Body of pancreas (tissue), 4 donors: Measurements from ENCODE around the gene UGT1A1. TPM values are rescaled to one million over a fixed set of nuclear protein-coding genes. Genes with fewer than 3 reads are reported as not detected.

Source experiments
- ATAC-seq: fragments of 150-250 bp; one replicate; pipeline ENCODE4 v1.9.1; 2016
- DNase-seq, 4 donors: peaks; one replicate each; pipeline ENCODE4 v3.0.0-alpha.2; 2019
- H3K27ac ChIP-seq, 4 donors: fragments of 200-600 bp; sonication (generic); 1 replicate in 3 of 4; 2 replicates in 1 of 4; pipeline versions ENCODE4 v1.5.1 to v1.6.1; 2016 to 2019; ENCODE audit warnings: mild to moderate bottlenecking in 1 of 4, mixed read lengths in 1 of 4, moderate library complexity in 1 of 4
- H3K27me3 ChIP-seq, 2 donors: fragments of 200-600 bp; sonication (generic); one replicate each; pipeline ENCODE4 v1.6.0; 2016; ENCODE audit warnings: mild to moderate bottlenecking in 1 of 2
- H3K36me3 ChIP-seq, 2 donors: fragments of 200-600 bp; sonication (generic); replicated peaks in 1 of 2; 2 replicates each; pipeline ENCODE4 v1.5.1; 2016; ENCODE audit warnings: low read depth in 2 of 2; ENCODE audit not compliant: insufficient read depth in 1 of 2
- H3K4me1 ChIP-seq: fragments of 200-600 bp; sonication (generic); one replicate; pipeline ENCODE4 v1.6.0; 2016
- H3K4me3 ChIP-seq, 2 donors: fragments of 200-600 bp; sonication (generic); 1 replicate in 1 of 2; 2 replicates in 1 of 2; pipeline ENCODE4 v1.5.1; 2016 to 2019
- H3K9me3 ChIP-seq, 3 donors: fragments of 200-600 bp; sonication (generic); 1 replicate in 2 of 3; 2 replicates in 1 of 3; pipeline ENCODE4 v1.5.1; 2016
- CTCF ChIP-seq, 7 experiments: fragments of 450-650 bp in 4 of 7; fragments of 200-600 bp in 3 of 7; sonication (generic) in 3 of 7; IDR thresholded peaks; one replicate each; pipeline ENCODE4 v1.5.1; 2016 to 2019; ENCODE audit warnings: antibody characterized with exemption in 7 of 7
- POLR2A ChIP-seq, 3 donors: fragments of 450-650 bp; IDR thresholded peaks; one replicate each; pipeline ENCODE4 v1.6.1; 2016; ENCODE audit warnings: antibody characterized with exemption in 3 of 3, mild to moderate bottlenecking in 2 of 3
- WGBS, 2 donors: methylation state at CpG; one replicate each; pipeline ENCODE4 v1.1.5; 2017; 5-methylcytosine and 5-hydroxymethylcytosine counted together
- intact Hi-C: fragments of 100-400 bp; cut with DNase I; formaldehyde crosslinking; loops from one replicate; pipeline ENCODE4 v1.15.1; 2023
- total RNA-seq, 2 donors: library from RNA; depleted of rRNA; stranded (reverse); fragments of >200 nt; gene quantifications; one replicate each; pipeline ENCODE4 v1.1.0, GENCODE V29; 2016

Gene UGT1A1
- total RNA-seq, 2 donors from 2014 or later, result not detected

GRCh38 chr2:233778030-233778429, 18.0 kb downstream of the UGT1A1 start, which contains the start of gene MROH2A:
TSS of gene MROH2A (plus strand) at chr2:233778330. CDS start at chr2:233779359, 1,029 bp downstream.
- 51 to 68% methylated on average over 2 of the region's 2 CpGs for WGBS, 2 donors
- H3K4me3 ChIP-seq, result no peak within 1 kb of the TSS
- DNase-seq, result no peak
- H3K4me1 ChIP-seq, result no peaks in the 10 kb centered on the region
- TF ChIP-seq POLR2A (IDR thresholded peaks at IDR 0.05), result no peak
- TF ChIP-seq CTCF (IDR thresholded peaks at IDR 0.05), result no peak
- peaks cover 0 to 21% (median 0%) of the 10 kb centered on the region in 3 donors for H3K9me3 ChIP-seq
- no peak for ATAC-seq
- H3K27me3 ChIP-seq, result no peaks in the 10 kb centered on the region
- no peaks in the 10 kb centered on the region for H3K36me3 ChIP-seq
- intact Hi-C loops, result no loop called here
- no peak within 1 kb of the TSS for H3K27ac ChIP-seq

- DNase-seq, result no peak
- H3K4me1 ChIP-seq, result no peaks in the 10 kb centered on the region
- no peaks in the 10 kb centered on the region for H3K27me3 ChIP-seq
- H3K4me3 ChIP-seq, result no peak overlapping the region
- ATAC-seq, result no peak
- intact Hi-C loops, result no loop called here
- TF ChIP-seq POLR2A (IDR thresholded peaks at IDR 0.05), result no peak
- no peak for TF ChIP-seq CTCF (IDR thresholded peaks at IDR 0.05)
- H3K9me3 ChIP-seq, result peaks cover 0 to 21% (median 0%) of the 10 kb centered on the region in 3 donors
- H3K27ac ChIP-seq, result no peak overlapping the region
- 75 to 90% methylated on average over 2 to 4 of the region's 4 CpGs for WGBS, 2 donors
- no peaks in the 10 kb centered on the region for H3K36me3 ChIP-seq
These were observed 19.7 kb downstream of the UGT1A1 start for GRCh38 chr2:233779722-233780121.

GRCh38 chr2:233780771-233781170, 20.7 kb downstream of the UGT1A1 start:
- DNase-seq, result no peak
- H3K27me3 ChIP-seq, result no peaks in the 10 kb centered on the region
- H3K4me1 ChIP-seq, result no peaks in the 10 kb centered on the region
- ATAC-seq, result no peak
- TF ChIP-seq POLR2A (IDR thresholded peaks at IDR 0.05) (no peak), CTCF (IDR thresholded peaks at IDR 0.05) (no peak)
- 76 to 77% methylated on average over 4 of the region's 4 CpGs for WGBS, 2 donors
- no peaks in the 10 kb centered on the region for H3K36me3 ChIP-seq
- H3K4me3 ChIP-seq, result no peak overlapping the region
- H3K27ac ChIP-seq, result no peak overlapping the region
- intact Hi-C loops, result no loop called here
- peaks cover 0 to 15% (median 0%) of the 10 kb centered on the region in 3 donors for H3K9me3 ChIP-seq

- no peaks in the 10 kb centered on the region for H3K27me3 ChIP-seq
These were observed 29.5 kb downstream of the UGT1A1 start for GRCh38 chr2:233789554-233789953.

More at GRCh38 chr2:233789554-233789953, 29.5 kb downstream of the UGT1A1 start:
- Histone ChIP-seq H3K36me3 (no peaks in the 10 kb centered on the region), H3K27ac (no peak overlapping the region), H3K4me3 (no peak overlapping the region), H3K9me3 (no peaks in the 10 kb centered on the region), H3K4me1 (no peaks in the 10 kb centered on the region)
- no peak for ATAC-seq
- TF ChIP-seq CTCF (IDR thresholded peaks at IDR 0.05), result no peak
- TF ChIP-seq POLR2A (IDR thresholded peaks at IDR 0.05), result no peak
- no peak for DNase-seq
- intact Hi-C loops, result no loop called here
- 84 to 87% methylated on average over 6 to 7 of the region's 7 CpGs for WGBS, 2 donors
